ENCODE measurements around the gene GPR180.

GPR180 gene

GRCh38 chr13:94583926-94584325 lies 17.7 kb upstream of the GPR180 start:
- TF ChIP-seq USF1 (IDR thresholded peaks at IDR 0.05) (no peak), FOXM1 (IDR thresholded peaks at IDR 0.05; ENCODE audit: borderline replicate concordance, low read depth) (no peak), CREB1 (IDR thresholded peaks at IDR 0.05; ENCODE audit: low read depth) (no peak), NFIC (IDR thresholded peaks at IDR 0.05) (no peak), EGR1 (IDR thresholded peaks at IDR 0.05) (no peak), MAX (IDR thresholded peaks at IDR 0.05) (no peak), ZBTB7A (IDR thresholded peaks at IDR 0.05; ENCODE audit: low read depth) (no peak), CEBPB (IDR thresholded peaks at IDR 0.05) (no peak), EP300 (IDR thresholded peaks at IDR 0.05; ENCODE audit: borderline replicate concordance) (no peak), TEAD4 (IDR thresholded peaks at IDR 0.05) (no peak), TAF1 (IDR thresholded peaks at IDR 0.05; ENCODE audit: low read depth) (no peak), RAD21 (IDR thresholded peaks at IDR 0.05; ENCODE audit: low read depth) (no peak), REST (IDR thresholded peaks at IDR 0.05; ENCODE audit: low read depth) (no peak), TCF12 (IDR thresholded peaks at IDR 0.05; ENCODE audit: low read depth) (no peak), YY1 (IDR thresholded peaks at IDR 0.05; ENCODE audit: low read depth) (no peak)

- TF ChIP-seq RAD21 (IDR thresholded peaks at IDR 0.05; ENCODE audit: low read depth), result no peak
- no peak for TF ChIP-seq CREB1 (IDR thresholded peaks at IDR 0.05; ENCODE audit: low read depth)
Measured at GRCh38 chr13:94585543-94586101, 16.0 kb upstream of the GPR180 start.

GRCh38 chr13:94586371-94586770 lies 15.3 kb upstream of the GPR180 start:
- TF ChIP-seq USF1 (IDR thresholded peaks at IDR 0.05) (no peak), REST (IDR thresholded peaks at IDR 0.05; ENCODE audit: low read depth) (no peak), RAD21 (IDR thresholded peaks at IDR 0.05; ENCODE audit: low read depth) (no peak), EP300 (IDR thresholded peaks at IDR 0.05; ENCODE audit: borderline replicate concordance) (no peak), CEBPB (IDR thresholded peaks at IDR 0.05) (no peak)

GRCh38 chr13:94588541-94588940 lies 13.1 kb upstream of the GPR180 start:
- TF ChIP-seq CEBPB (IDR thresholded peaks at IDR 0.05), result no peak
- no peak for TF ChIP-seq REST (IDR thresholded peaks at IDR 0.05; ENCODE audit: low read depth)
- TF ChIP-seq NFIC (IDR thresholded peaks at IDR 0.05), result no peak
- TF ChIP-seq MAX (IDR thresholded peaks at IDR 0.05), result no peak
- TF ChIP-seq EP300 (IDR thresholded peaks at IDR 0.05; ENCODE audit: borderline replicate concordance), result no peak
- TF ChIP-seq FOXM1 (IDR thresholded peaks at IDR 0.05; ENCODE audit: borderline replicate concordance, low read depth), result no peak
- no peak for TF ChIP-seq CREB1 (IDR thresholded peaks at IDR 0.05; ENCODE audit: low read depth)
- no peak for TF ChIP-seq YY1 (IDR thresholded peaks at IDR 0.05; ENCODE audit: low read depth)
- TF ChIP-seq USF1 (IDR thresholded peaks at IDR 0.05), result no peak
- TF ChIP-seq TAF1 (IDR thresholded peaks at IDR 0.05; ENCODE audit: low read depth), result no peak
- no peak for TF ChIP-seq ZBTB7A (IDR thresholded peaks at IDR 0.05; ENCODE audit: low read depth)
- TF ChIP-seq RAD21 (IDR thresholded peaks at IDR 0.05; ENCODE audit: low read depth), result no peak
- TF ChIP-seq TEAD4 (IDR thresholded peaks at IDR 0.05), result no peak
- TF ChIP-seq EGR1 (IDR thresholded peaks at IDR 0.05), result no peak

Measured in Ishikawa (cell line).